Endothelial cell of umbilical vein (primary cell): ENCODE results near the gene CTNND2.

Experiments used
- EZH2 ChIP-seq: IDR thresholded peaks from 2 replicates; pipeline ENCODE4 v1.6.1; 2012; ENCODE audit warnings: borderline replicate concordance, low read depth, mild to moderate bottlenecking, moderate library complexity, low read length, inconsistent platforms; ENCODE audit not compliant: severe bottlenecking
- FOS ChIP-seq: IDR thresholded peaks from 2 replicates; pipeline ENCODE4 v1.6.1; 2011; ENCODE audit warnings: mild to moderate bottlenecking, low read length, moderate library complexity, borderline replicate concordance; ENCODE audit not compliant: insufficient read depth
- GATA2 ChIP-seq: IDR thresholded peaks from 2 replicates; pipeline ENCODE4 v1.7.0; 2011; ENCODE audit warnings: low read depth, mild to moderate bottlenecking, moderate library complexity, mixed read lengths, low read length; ENCODE audit not compliant: insufficient read length, insufficient read depth
- JUN ChIP-seq: IDR thresholded peaks from 2 replicates; pipeline ENCODE4 v1.6.1; 2011; ENCODE audit warnings: borderline replicate concordance, low read depth; ENCODE audit not compliant: insufficient read length, insufficient read depth
- POLR2A ChIP-seq: IDR thresholded peaks from 2 replicates; pipeline ENCODE4 v1.6.1; 2012; ENCODE audit warnings: low read depth, mild to moderate bottlenecking, control low read depth, low read length
- POLR2AphosphoS5 ChIP-seq: IDR thresholded peaks from 2 replicates; pipeline ENCODE4 v1.6.1; 2012; ENCODE audit warnings: low read depth, mild to moderate bottlenecking, control low read depth, low read length, moderate library complexity; ENCODE audit not compliant: insufficient read depth
- TF ChIP-seq, protein P1 (sequence below), 2 donors: IDR thresholded peaks; 1 replicate in 1 of 2; 2 replicates in 1 of 2; pipeline ENCODE4 v1.5.1; 2011; ENCODE audit warnings: low read length in 2 of 2, mild to moderate bottlenecking in 2 of 2, moderate library complexity in 2 of 2, control low read depth in 1 of 2, inconsistent platforms in 1 of 2, low read depth in 1 of 2; ENCODE audit not compliant: insufficient read depth in 1 of 2; ENCODE audit errors: extremely low read depth in 1 of 2
- TF ChIP-seq, protein P2 (sequence below): IDR thresholded peaks from 2 replicates; pipeline ENCODE4 v1.6.1; 2011; ENCODE audit not compliant: insufficient read depth, insufficient read length

DNA sequence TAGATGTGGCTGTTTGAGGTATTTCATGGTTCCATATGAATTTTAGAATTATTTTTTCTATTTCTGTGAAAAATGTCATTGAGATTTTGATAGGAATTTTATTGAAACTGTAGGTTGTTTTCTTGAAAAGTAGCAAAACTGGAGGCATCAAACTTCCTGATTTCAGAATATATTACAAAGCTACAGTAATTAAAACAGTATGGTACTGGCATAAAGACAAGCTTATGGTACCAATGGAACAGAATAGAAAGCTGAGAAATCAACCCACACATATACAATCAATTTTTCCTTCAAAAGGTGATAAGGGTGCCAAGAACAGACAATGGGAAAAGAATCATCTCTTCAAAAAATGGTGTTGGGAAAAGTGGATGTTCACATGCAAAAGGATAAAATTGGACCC is 945.5 kb downstream of the CTNND2 start:
- TF ChIP-seq, protein P1, sequence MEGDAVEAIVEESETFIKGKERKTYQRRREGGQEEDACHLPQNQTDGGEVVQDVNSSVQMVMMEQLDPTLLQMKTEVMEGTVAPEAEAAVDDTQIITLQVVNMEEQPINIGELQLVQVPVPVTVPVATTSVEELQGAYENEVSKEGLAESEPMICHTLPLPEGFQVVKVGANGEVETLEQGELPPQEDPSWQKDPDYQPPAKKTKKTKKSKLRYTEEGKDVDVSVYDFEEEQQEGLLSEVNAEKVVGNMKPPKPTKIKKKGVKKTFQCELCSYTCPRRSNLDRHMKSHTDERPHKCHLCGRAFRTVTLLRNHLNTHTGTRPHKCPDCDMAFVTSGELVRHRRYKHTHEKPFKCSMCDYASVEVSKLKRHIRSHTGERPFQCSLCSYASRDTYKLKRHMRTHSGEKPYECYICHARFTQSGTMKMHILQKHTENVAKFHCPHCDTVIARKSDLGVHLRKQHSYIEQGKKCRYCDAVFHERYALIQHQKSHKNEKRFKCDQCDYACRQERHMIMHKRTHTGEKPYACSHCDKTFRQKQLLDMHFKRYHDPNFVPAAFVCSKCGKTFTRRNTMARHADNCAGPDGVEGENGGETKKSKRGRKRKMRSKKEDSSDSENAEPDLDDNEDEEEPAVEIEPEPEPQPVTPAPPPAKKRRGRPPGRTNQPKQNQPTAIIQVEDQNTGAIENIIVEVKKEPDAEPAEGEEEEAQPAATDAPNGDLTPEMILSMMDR (IDR thresholded peaks at IDR 0.05; ENCODE audit: extremely low read depth in 1 of 2, insufficient read depth in 1 of 2, low read depth in 1 of 2, low read length in 2 of 2) = no peak
- TF ChIP-seq POLR2A = no peak
- no peak for TF ChIP-seq FOS
- no peak for TF ChIP-seq EZH2
- TF ChIP-seq, protein P2, sequence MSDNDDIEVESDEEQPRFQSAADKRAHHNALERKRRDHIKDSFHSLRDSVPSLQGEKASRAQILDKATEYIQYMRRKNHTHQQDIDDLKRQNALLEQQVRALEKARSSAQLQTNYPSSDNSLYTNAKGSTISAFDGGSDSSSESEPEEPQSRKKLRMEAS = no peak
- no peak for TF ChIP-seq JUN
- TF ChIP-seq GATA2 = no peak
- no peak for TF ChIP-seq POLR2AphosphoS5
